HG03575 (cell line): ENCODE data around the gene PARP12.
A peak's percentile ranks its signal among the peaks of the same experiment; 100 is the strongest.

Experiments
- ATAC-seq: cut with Tn5 transposase; IDR thresholded peaks from one replicate; pipeline ENCODE4 v1.9.1; 2021; ENCODE audit not compliant: unreplicated experiment, insufficient number of reproducible peaks, low FRiP score; ENCODE audit errors: extremely low read depth

Gene PARP12

DNA sequence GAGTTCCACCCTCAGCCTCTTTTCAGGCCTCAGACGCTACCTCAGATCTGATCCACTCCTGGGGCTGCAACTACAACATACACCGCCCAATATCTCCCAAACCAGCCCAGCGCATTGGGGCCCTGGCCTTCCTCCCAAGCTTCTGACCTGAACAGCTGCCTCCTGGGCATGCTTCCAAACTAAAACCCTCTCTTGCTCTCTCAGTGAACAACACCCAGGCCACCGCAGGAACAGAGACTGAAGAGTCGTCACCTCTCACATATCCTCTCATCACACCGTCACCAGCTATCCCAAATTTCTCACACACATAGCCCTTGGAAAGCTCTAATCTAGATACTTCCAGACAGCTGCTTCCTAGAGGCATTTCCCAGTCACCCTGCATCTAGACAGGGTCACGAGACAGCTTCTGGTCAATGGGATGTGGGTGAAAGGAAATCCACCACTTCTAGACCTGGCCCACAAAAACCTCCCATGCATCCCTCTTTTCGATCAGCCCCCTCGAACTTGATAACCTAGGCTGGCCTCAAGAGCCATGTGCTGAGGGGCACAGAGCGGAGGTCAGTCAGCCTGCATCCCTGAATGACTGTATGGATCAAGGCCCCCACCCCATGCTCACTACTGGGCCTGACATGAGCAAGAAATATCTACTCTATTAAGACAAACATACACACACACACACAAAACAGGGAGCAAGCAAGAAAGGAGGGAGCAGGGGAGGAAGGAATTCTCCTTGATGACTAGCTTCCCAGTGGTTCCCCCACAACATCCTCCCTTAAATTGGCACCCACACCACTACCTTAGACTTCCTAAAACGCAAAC lies 1.8 kb downstream of the PARP12 start:
- ATAC-seq: no peak

DNA sequence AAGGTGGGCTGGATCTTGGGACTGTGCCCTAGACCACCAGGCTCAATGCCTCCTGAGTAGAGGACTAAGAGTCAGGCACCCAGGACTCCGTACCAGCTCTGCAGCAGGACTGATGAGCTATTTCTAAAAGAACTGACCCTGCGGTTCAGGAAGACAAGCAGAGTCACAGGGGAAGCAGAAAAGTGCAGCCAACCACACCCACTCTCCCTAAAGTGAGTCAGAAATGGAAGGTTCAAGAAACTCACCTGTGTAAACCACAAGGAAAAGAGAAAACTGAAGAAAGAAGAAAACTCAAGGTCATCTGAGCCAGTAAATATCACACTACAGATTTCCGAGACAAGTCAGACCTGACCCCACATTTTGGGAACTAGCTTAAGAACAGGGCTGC lies 2.5 kb downstream of the PARP12 start:
- no peak for ATAC-seq

GRCh38 chr7:140059273-140060242 lies 3.2 kb downstream of the PARP12 start:
- ATAC-seq: no peak

GRCh38 chr7:140058517-140058916 lies 4.2 kb downstream of the PARP12 start:
- no peak for ATAC-seq

- no peak for ATAC-seq
These were observed 5.6 kb downstream of the PARP12 start for GRCh38 chr7:140057143-140057535.

GRCh38 chr7:140056431-140057142 lies 6.2 kb downstream of the PARP12 start:
- no peak for ATAC-seq

DNA sequence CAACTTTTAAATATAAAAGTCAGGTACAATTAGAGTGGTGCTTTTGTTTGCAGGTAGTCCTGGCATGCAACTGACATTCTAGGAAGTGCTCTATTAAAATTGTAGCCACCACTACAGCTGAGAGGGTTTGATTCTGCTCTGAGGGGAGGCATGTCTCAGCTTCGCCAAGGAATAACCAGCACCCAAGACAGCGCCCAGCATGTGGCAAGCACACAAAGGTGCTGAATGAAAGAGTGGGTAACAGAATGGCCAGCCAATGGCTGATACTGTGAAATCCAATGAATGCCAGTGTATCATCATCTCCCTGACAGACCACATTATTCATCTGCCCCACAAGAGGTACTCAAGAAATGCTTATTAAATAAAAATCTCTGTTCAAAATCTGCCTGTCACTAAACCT lies 6.9 kb downstream of the PARP12 start:
- ATAC-seq: no peak

GRCh38 chr7:140054751-140055150 lies 8.0 kb downstream of the PARP12 start:
- ATAC-seq: no peak

DNA sequence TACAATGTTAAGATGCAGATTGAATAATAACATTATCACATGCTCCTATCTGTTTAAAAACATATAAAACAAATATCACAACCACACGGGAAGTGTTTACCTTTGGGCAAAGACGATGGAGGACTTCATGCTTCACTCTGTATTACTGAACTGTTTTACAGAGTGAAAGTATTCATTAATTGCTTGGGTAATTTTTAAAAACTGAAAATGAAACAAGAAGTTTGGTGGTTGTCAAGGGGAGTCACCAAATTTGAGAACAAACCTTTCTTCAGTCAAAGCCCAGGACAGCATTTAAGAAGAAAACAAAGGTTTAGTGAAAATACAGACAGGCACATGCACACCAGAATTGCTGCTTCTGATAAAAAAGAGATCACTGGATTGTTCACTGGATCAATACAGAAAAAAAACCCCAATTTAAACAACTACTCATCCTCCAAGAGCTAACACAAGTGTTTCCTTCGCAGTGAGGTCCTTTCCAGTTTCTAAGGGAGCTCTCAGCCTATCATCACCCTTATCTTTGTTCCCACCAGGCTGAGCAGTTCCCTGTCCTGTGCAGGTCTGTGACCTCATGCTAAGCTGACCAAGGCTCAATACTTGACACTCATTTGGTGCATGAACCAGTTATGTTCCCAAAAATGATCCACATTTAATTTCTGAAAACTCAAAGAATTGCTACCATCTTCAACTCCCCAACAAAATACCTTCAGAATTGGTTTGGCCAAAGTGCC lies 8.8 kb downstream of the PARP12 start:
- peak; percentile 93 for ATAC-seq

DNA sequence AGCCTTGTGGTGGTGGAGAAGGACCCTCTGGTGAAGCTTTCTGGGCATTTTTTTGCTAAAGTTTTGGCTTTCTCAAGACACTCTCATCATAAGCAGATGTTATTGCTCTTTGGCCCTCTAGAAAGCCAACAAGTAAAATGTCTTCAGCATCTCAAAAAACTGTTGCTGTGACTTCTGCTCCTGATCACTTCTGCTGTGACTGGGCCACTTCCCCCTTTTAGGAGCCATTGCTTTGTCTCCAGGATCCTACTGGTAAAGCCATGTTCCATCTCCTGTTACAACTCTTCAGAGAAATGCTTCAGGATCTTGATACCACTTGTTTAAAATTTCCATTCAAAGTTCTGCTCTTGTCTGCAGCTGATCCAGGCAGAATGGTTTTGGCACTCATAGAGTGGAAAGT lies 10.9 kb downstream of the PARP12 start:
- no peak for ATAC-seq

DNA sequence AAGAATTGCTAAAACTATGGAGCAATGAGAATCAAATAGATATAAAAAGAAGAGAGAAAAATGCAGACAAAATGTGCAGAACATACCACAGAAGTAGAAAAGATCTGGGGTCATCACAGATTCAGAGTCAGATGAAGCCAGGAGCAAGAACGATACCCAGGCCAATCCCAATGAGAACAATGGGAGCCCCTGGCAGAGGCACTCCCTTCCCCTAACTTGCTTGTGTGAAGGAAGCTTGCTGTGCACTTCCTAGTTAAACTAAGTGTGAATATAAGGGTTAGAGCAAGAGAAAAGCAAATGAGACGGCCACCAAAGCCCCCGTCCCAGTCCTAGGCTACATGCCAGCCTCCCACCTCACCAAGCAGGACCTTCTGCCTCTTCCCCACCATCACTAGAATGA lies 12.7 kb downstream of the PARP12 start:
- no peak for ATAC-seq

GRCh38 chr7:140049339-140050024 lies 13.3 kb downstream of the PARP12 start:
- ATAC-seq: no peak

GRCh38 chr7:140048989-140049338 lies 13.8 kb downstream of the PARP12 start:
- no peak for ATAC-seq

- ATAC-seq: no peak
These were observed 14.6 kb downstream of the PARP12 start for GRCh38 chr7:140048138-140048537.

- ATAC-seq: no peak
These were observed 15.6 kb downstream of the PARP12 start for GRCh38 chr7:140047197-140047596.

GRCh38 chr7:140045697-140046096 lies 17.1 kb downstream of the PARP12 start:
- no peak for ATAC-seq

DNA sequence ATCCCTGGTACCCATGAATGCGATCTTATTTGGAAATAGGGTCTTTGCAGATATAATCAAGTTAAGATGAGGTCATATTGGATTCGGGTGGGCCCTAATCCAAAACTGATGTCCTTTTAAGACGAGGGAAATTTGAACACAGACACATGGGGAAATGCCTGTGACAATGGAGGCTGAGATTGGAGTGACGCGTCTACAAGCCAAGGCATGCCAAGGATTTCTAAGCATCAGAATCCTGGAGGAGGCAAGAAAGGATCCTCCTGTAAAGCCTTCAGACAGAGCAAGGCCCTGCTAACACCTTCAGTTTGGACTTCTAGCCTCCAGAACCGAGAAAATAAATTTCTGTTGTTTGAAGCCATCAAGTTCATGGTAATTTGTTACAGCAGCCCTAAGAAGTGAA lies 18.5 kb downstream of the PARP12 start:
- ATAC-seq: no peak

DNA sequence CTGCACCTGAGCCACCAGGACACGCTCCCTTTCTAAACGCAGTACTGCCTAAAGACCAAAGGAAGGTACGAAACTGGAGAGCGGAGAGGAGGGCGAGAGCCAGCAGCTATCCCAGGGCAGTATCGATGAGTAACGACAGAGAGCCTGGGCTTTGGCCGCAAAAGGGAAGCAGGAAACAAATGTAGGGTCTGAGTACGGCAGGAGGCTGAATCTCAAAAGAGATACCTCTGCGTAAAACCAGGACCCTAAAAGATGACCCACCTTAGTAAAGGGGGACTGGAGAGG lies 20.4 kb downstream of the PARP12 start:
- no peak for ATAC-seq
